HG03280 (cell line): ENCODE measurements around the gene KLF11.
"Not testable (repeated sequence)": the region's sequence is repeated elsewhere in the genome, so short reads cannot be mapped to it uniquely, and the experiment has no call there.

Source experiments
- ATAC-seq: cut with Tn5 transposase; IDR thresholded peaks from one replicate; pipeline ENCODE4 v1.9.1; 2021; ENCODE audit warnings: mild to moderate bottlenecking, moderate library complexity; ENCODE audit not compliant: unreplicated experiment

Gene KLF11

DNA sequence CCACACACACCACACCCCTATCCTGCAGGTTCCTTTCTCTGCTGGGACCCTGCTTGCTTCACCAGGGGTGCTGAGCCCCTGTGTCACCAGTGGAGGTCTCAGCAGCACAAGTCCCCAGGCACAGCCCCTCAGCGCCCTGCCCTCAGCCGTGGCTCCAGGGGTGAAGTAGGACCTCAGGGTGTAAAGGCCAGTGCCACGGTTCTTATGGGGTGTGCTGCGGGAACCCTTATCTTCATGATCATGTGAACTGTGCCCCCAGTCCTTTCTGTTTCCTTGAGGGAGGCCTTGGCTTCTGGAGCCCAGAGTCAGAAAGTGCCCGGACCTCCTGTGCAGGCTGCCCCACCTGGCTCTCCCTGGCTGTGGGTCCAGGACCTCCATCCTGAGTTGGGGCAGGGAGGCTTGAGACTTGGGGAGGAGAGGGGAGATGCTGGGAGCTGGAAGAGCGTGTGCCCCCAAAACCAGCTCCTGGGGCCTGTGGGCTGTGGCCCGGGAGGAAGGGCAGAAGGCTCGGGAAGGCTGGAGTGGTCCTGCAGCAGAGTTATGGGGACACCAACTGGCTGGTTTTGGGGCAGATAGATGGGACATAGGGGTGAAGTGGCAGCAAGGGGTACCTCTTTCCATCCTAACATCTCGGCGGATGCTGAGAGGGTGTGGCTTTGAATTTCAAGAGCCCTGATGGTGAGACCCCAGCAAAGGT, 20.2 kb upstream of the KLF11 start:
- no peak for ATAC-seq

- no peak for ATAC-seq
Observed at GRCh38 chr2:10026940-10027569, 16.3 kb upstream of the KLF11 start.

- ATAC-seq: no peak
Observed at GRCh38 chr2:10027660-10028330, 15.6 kb upstream of the KLF11 start.

- ATAC-seq: no peak
Observed at GRCh38 chr2:10028407-10028987, 14.9 kb upstream of the KLF11 start.

DNA sequence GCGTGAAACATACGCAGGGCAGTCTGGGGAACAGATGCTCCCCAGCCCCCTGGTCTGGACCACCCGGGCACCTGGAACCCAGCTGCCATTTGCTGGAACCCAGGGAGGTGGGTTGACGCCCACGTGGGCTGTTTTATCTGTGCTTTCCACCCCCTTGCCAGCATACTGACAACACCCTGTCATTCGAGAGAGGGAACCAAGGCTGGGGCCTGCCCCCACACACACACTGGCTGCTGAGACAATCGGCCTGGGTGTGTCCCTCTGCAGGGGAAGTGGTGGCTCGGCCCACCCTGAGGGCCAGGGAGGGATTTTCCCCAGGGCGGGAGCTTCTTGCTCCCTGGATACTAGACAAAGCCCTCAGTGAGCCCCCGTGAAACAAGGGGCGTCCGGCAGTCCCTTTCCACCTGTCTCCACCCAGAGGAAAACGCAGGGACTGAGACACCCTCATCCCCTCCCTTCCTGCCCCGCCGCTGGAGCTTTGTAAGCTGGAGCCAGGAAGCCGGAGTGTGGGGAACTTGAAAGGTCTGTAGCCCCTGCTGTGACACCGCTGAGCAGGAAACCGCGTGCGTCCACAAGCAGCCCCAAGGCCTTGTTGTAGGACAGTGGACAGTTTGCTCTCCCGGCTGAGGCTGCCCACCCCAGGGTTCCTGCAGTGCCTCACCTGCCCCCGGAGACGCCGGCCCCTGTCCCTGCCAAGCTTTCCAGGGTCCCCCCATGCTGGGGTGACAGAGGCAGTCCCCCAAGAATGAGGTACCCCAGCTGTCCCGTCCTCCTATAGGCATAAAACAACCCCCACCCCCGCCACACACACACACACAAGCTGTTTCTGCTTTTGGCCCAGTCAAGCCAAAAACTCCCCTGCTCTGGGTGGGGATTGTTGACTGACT, 14.1 kb upstream of the KLF11 start:
- peak; percentile 71 for ATAC-seq

- no peak for ATAC-seq
Observed at GRCh38 chr2:10029875-10030223, 13.5 kb upstream of the KLF11 start.

- no peak for ATAC-seq
Observed at GRCh38 chr2:10030311-10030736, 13.0 kb upstream of the KLF11 start.

GRCh38 chr2:10030798-10031197, 12.6 kb upstream of the KLF11 start:
- not testable (repeated sequence) for ATAC-seq

- no peak for ATAC-seq
Observed at GRCh38 chr2:10031886-10032745, 11.2 kb upstream of the KLF11 start.

GRCh38 chr2:10032746-10033105, 10.6 kb upstream of the KLF11 start:
- ATAC-seq: no peak

GRCh38 chr2:10033251-10034006, 9.9 kb upstream of the KLF11 start:
- ATAC-seq: no peak

GRCh38 chr2:10034333-10035052, 8.9 kb upstream of the KLF11 start:
- no peak for ATAC-seq

GRCh38 chr2:10035053-10035422, 8.3 kb upstream of the KLF11 start:
- no peak for ATAC-seq

- no peak for ATAC-seq
Observed at GRCh38 chr2:10035633-10036032, 7.7 kb upstream of the KLF11 start.

- no peak for ATAC-seq
Observed at GRCh38 chr2:10036095-10036884, 7.1 kb upstream of the KLF11 start.

DNA sequence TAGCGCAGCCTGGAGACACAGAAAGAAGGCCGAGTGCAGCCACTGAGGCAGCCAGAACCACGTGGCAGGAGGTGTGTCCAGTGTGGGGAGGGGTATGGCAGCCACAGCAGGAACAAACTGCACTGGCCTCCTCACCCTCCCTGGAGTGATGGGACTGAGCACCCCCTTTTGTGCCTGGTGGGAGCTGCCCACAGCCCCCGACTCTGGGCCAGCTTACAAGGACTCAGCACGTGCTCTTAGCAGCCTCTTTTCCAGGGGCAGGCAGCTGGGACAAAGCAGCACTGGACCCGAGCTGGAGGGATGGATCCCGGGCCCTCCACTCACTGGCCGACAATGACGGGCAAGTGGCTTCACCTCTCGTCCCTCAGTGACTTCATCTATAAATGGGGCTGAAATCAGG, 5.2 kb upstream of the KLF11 start:
- no peak for ATAC-seq

DNA sequence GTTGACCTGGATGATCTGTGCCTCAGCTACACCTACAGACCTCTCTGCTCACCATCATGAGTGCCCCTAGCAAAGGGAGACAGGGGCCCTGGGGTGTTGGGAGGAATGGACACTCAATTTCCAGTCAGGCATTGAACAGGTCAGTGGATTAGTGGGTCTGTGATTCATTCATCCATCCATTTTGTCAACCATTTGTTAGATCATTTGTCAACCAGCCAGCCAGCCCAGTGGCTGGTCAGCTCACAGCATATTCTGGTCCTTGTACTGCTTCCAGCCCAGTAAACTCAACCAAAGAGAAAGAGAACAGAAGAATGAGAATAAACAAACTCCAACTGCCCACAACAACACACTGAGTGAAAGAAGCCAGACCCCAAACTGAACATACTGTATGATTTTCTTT, 4.6 kb upstream of the KLF11 start:
- no peak for ATAC-seq
